Sigmoid colon (tissue), 7 donors: ENCODE results near the gene PTGDR2. TPM values are rescaled to one million over a fixed set of nuclear protein-coding genes. Genes with fewer than 3 reads are reported as not detected.

ENCODE experiments used
- DNase-seq: peaks from one replicate; pipeline ENCODE4 v3.0.0-alpha.2; 2019
- H3K27ac ChIP-seq, 4 donors: fragments of 200-600 bp; sonication (generic); one replicate each; pipeline ENCODE4 v1.5.1; 2016 to 2019; ENCODE audit warnings: mild to moderate bottlenecking in 1 of 4
- H3K27me3 ChIP-seq, 3 donors: fragments of 200-600 bp; sonication (generic); one replicate each; pipeline ENCODE4 v1.5.1; 2019; ENCODE audit warnings: mild to moderate bottlenecking in 1 of 3
- H3K36me3 ChIP-seq, 4 donors: fragments of 200-600 bp; sonication (generic); one replicate each; pipeline ENCODE4 v1.5.1; 2016 to 2019
- H3K4me1 ChIP-seq, 4 donors: fragments of 200-600 bp; sonication (generic); one replicate each; pipeline ENCODE4 v1.5.1; 2017 to 2019
- H3K4me3 ChIP-seq, 4 donors: fragments of 200-600 bp; sonication (generic); one replicate each; pipeline ENCODE4 v1.5.1; 2017 to 2019; ENCODE audit warnings: mild to moderate bottlenecking in 2 of 4, moderate library complexity in 1 of 4
- H3K9me3 ChIP-seq, 4 donors: fragments of 200-600 bp in 3 of 4; sonication (generic) in 3 of 4; one replicate each; pipeline versions ENCODE4 v1.5.1 to v1.6.1; 2013 to 2019
- CTCF ChIP-seq, 4 experiments: fragments of 450-650 bp in 3 of 4; fragments of 200-600 bp in 1 of 4; IDR thresholded peaks; one replicate each; pipeline ENCODE4 v1.5.1; 2016 to 2019; ENCODE audit warnings: antibody characterized with exemption in 4 of 4, mild to moderate bottlenecking in 3 of 4, moderate library complexity in 2 of 4
- EP300 ChIP-seq, 4 donors: sonication (generic); formaldehyde crosslinking; IDR thresholded peaks; one replicate each; pipeline ENCODE4 v1.6.1; 2017; ENCODE audit warnings: antibody characterized with exemption in 4 of 4
- POLR2A ChIP-seq, 2 donors: fragments of 450-650 bp; IDR thresholded peaks; one replicate each; pipeline ENCODE4 v1.6.1; 2016; ENCODE audit warnings: antibody characterized with exemption in 2 of 2, mild to moderate bottlenecking in 2 of 2, moderate library complexity in 2 of 2
- POLR2AphosphoS5 ChIP-seq, 4 donors: sonication (generic); formaldehyde crosslinking; IDR thresholded peaks; one replicate each; pipeline ENCODE4 v1.6.1; 2017; ENCODE audit warnings: antibody characterized with exemption in 4 of 4
- WGBS, 2 donors: extraction: QIAGEN DNeasy Blood & Tissue Kit; methylation state at CpG; one replicate each; pipeline ENCODE4 v1.1.7; 2013; 5-methylcytosine and 5-hydroxymethylcytosine counted together
- intact Hi-C: fragments of 100-400 bp; cut with DNase I; formaldehyde crosslinking; loops from one replicate; pipeline ENCODE4 v1.15.1; 2023
- polyA plus RNA-seq, 3 donors: library from polyadenylated mRNA; stranded (reverse); fragments of 200-250 nt; gene quantifications; one replicate each; pipeline ENCODE4 v1.2.3, GENCODE V29; 2013
- total RNA-seq, 4 donors: library from RNA; depleted of rRNA; stranded (reverse); fragments of >200 nt; gene quantifications; one replicate each; pipeline ENCODE4 v1.1.0, GENCODE V29; 2016
- donor health status: healthy with polysubstance abuse.
- donor health status: Bipolar disorder and iron deficiency.
- donor health status: healthy.

PTGDR2 gene
- total and polyA plus RNA-seq, 7 donors, result 0.27 to 2.2 (median 0.77) TPM; not detected in 1

- Histone ChIP-seq H3K4me1 (no peaks in the 10 kb centered on the region), H3K27me3 (no peaks in the 10 kb centered on the region), H3K36me3 (peaks cover 6 to 58% (median 18%) of the 10 kb centered on the region in 4 donors), H3K9me3 (no peaks in the 10 kb centered on the region), H3K27ac (no peak overlapping the region), H3K4me3 (no peak overlapping the region)
- no peak for TF ChIP-seq POLR2A (IDR thresholded peaks at IDR 0.05)
- DNase-seq, result no peak
- WGBS, 2 donors, result 46 to 59% methylated on average over 5 of the region's 5 CpGs
- intact Hi-C loops, result no loop called here
These were observed 34.9 kb upstream of the PTGDR2 start for GRCh38 chr11:60890696-60891095.

DNA sequence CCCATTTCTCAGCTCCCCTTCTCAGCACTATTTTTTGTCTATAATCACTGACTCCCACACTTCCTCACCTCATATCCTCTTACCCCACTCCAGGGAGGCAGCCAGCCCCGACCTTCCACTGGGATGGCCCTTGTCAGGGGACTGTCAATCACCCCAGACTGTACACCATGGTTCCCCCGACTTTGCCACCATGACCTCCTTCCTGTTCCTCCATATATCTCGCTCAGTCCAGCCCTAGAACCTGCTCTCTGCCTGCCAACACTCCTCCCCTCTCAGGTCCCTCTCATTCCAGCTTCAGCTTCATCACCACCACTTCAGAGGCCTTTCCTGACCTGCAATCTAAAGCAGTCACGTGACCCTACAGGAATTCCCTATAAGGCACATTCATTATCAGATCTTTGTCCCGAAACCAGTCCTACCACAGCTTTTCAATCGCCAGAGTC, 34.1 kb upstream of the PTGDR2 start:
- H3K36me3 ChIP-seq, result peaks cover 3 to 50% (median 10%) of the 10 kb centered on the region in 4 donors
- 51 to 55% methylated on average over 6 of the region's 6 CpGs for WGBS, 2 donors
- no peak for DNase-seq

GRCh38 chr11:60887556-60887955, 31.8 kb upstream of the PTGDR2 start:
- TF ChIP-seq POLR2AphosphoS5 (IDR thresholded peaks at IDR 0.05) (no peak), CTCF (IDR thresholded peaks at IDR 0.05) (peak in 2 of 4 experiments; percentile 27 to 28)
- no peak overlapping the region for H3K4me3 ChIP-seq
- H3K27ac ChIP-seq, result no peak overlapping the region
- H3K36me3 ChIP-seq, result peaks cover 0 to 28% (median 4%) of the 10 kb centered on the region in 4 donors
- intact Hi-C loops, result no loop called here
- WGBS, 2 donors, result 38 to 61% methylated on average over 5 of the region's 5 CpGs
- no peaks in the 10 kb centered on the region for H3K27me3 ChIP-seq
- H3K9me3 ChIP-seq, result no peaks in the 10 kb centered on the region
- DNase-seq, result no peak
- no peaks in the 10 kb centered on the region for H3K4me1 ChIP-seq

More for the DNA sequence above, 34.1 kb upstream of the PTGDR2 start:
- intact Hi-C loops, result no loop called here
- Histone ChIP-seq H3K9me3 (no peaks in the 10 kb centered on the region), H3K27me3 (no peaks in the 10 kb centered on the region), H3K4me1 (no peaks in the 10 kb centered on the region), H3K27ac (no peak overlapping the region), H3K4me3 (no peak overlapping the region)
- TF ChIP-seq POLR2A (IDR thresholded peaks at IDR 0.05) (no peak), EP300 (IDR thresholded peaks at IDR 0.05) (no peak), POLR2AphosphoS5 (IDR thresholded peaks at IDR 0.05) (no peak), CTCF (IDR thresholded peaks at IDR 0.05) (no peak)

DNA sequence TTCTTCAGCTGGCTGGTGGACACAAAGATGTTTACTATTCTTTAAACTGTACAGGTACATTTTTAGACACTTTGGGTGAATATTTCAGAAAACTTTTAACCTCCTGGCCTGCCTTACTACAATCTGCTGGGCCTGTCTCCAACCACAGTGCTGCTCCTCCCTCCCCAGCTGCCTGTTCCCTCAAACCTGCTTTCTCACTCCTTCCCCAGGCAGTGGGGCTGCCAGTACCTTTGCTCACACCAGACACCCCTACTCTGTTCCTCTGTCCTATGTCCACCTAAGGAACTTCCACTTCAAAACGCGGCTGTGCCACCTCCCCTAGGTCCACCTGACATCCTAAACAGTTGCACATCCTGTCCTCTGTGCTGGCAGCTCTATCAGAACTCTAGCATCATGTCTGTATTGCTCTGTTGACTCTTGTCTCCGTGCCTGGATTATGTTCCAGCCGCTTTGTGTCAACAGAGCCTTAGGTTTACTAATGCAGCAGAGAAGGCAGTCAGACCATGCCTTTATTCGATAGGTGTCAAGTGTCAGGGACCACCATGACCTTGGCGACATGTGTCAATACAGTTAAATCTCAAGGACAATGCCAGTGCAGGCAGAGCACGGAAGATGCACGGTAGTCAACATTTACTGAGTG, 25.0 kb upstream of the PTGDR2 start:
- H3K27ac ChIP-seq, result no peak overlapping the region
- no peak for DNase-seq
- no peaks in the 10 kb centered on the region for H3K27me3 ChIP-seq
- WGBS, 2 donors, result 76 to 82% methylated on average over 8 of the region's 8 CpGs
- no peak for TF ChIP-seq CTCF (IDR thresholded peaks at IDR 0.05)
- no peak for TF ChIP-seq POLR2AphosphoS5 (IDR thresholded peaks at IDR 0.05)
- no peak for TF ChIP-seq POLR2A (IDR thresholded peaks at IDR 0.05)
- TF ChIP-seq EP300 (IDR thresholded peaks at IDR 0.05), result no peak
- intact Hi-C loops, result no loop called here
- H3K4me3 ChIP-seq, result no peak overlapping the region
- no peaks in the 10 kb centered on the region for H3K4me1 ChIP-seq
- H3K36me3 ChIP-seq, result peaks cover 0 to 27% (median 9%) of the 10 kb centered on the region in 4 donors
- H3K9me3 ChIP-seq, result no peaks in the 10 kb centered on the region

GRCh38 chr11:60879971-60880588, 24.3 kb upstream of the PTGDR2 start:
- 81 to 86% methylated on average over 5 of the region's 5 CpGs for WGBS, 2 donors
- Histone ChIP-seq H3K27ac (peak overlapping the region in 1 of 4 donors; percentile 63), H3K36me3 (peaks cover 0 to 27% (median 9%) of the 10 kb centered on the region in 4 donors), H3K4me3 (no peak overlapping the region), H3K27me3 (no peaks in the 10 kb centered on the region), H3K4me1 (no peaks in the 10 kb centered on the region), H3K9me3 (no peaks in the 10 kb centered on the region)
- TF ChIP-seq EP300 (IDR thresholded peaks at IDR 0.05) (no peak), POLR2AphosphoS5 (IDR thresholded peaks at IDR 0.05) (no peak), CTCF (IDR thresholded peaks at IDR 0.05) (no peak), POLR2A (IDR thresholded peaks at IDR 0.05) (no peak)
- intact Hi-C loops, result no loop called here
- DNase-seq, result no peak
